Measurements from ENCODE around the gene LAT.
A peak's percentile ranks its signal among the peaks of the same experiment; 100 is the strongest.
"Not testable (repeated sequence)": the region's sequence is repeated elsewhere in the genome, so short reads cannot be mapped to it uniquely, and the experiment has no call there.

LAT gene

GRCh38 chr16:28958836-28959235, 26.0 kb upstream of the LAT start:
- no peak overlapping the region for H3K4me3 Mint-ChIP-seq
- H3K4me1 Mint-ChIP-seq (ENCODE audit: low read depth in 2 of 2): peaks cover 7 to 16% of the 10 kb centered on the region in 2 donors
- H3K27ac Mint-ChIP-seq: no peak overlapping the region
- no peaks in the 10 kb centered on the region for H3K9me3 Mint-ChIP-seq
- H3K27me3 Mint-ChIP-seq: no peaks in the 10 kb centered on the region
- H3K36me3 Mint-ChIP-seq (ENCODE audit: insufficient read depth): peaks cover 70% of the 10 kb centered on the region
- ATAC-seq (replicated peaks): no peak
- no peak for DNase-seq

GRCh38 chr16:28964072-28964471, 20.8 kb upstream of the LAT start:
- H3K4me1 Mint-ChIP-seq (ENCODE audit: low read depth in 2 of 2): peaks cover 1 to 3% of the 10 kb centered on the region in 2 donors

GRCh38 chr16:28964496-28964895, 20.4 kb upstream of the LAT start:
- Mint-ChIP-seq H3K9me3 (no peaks in the 10 kb centered on the region), H3K27me3 (no peaks in the 10 kb centered on the region), H3K4me1 (ENCODE audit: low read depth in 2 of 2) (no peaks in the 10 kb centered on the region), H3K4me3 (no peak overlapping the region), H3K36me3 (ENCODE audit: insufficient read depth) (peaks cover 52% of the 10 kb centered on the region), H3K27ac (no peak overlapping the region)
- ATAC-seq (replicated peaks) (no peak), DNase-seq (no peak)

More at GRCh38 chr16:28964072-28964471, 20.8 kb upstream of the LAT start:
- Mint-ChIP-seq H3K27me3 (no peaks in the 10 kb centered on the region), H3K36me3 (ENCODE audit: insufficient read depth) (peaks cover 56% of the 10 kb centered on the region), H3K4me3 (no peak overlapping the region), H3K27ac (no peak overlapping the region), H3K9me3 (no peaks in the 10 kb centered on the region)
- DNase-seq (no peak), ATAC-seq (replicated peaks) (no peak)

DNA sequence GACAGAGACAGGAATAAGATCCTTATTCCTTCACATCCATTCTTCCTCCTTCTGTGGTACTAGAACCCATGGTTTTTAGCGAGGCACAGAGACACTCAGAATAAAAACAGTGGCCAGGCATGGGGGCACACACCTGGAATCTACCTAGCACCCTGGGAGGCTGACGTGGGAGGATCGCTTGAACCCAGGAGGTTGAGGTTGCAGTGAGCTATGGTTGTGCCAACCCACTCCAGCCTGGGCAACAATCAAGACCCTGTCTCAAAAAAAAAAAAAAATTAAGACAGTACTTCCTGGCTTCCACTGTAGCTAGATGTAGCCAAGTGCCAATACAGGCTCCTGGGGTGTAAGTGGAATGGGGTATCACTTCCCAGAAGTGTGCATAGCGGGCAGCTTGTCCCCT, 17.7 kb upstream of the LAT start:
- Mint-ChIP-seq H3K4me3 (no peak overlapping the region), H3K27me3 (no peaks in the 10 kb centered on the region), H3K36me3 (ENCODE audit: insufficient read depth) (peaks cover 37% of the 10 kb centered on the region), H3K9me3 (no peaks in the 10 kb centered on the region), H3K4me1 (ENCODE audit: low read depth in 2 of 2) (no peaks in the 10 kb centered on the region), H3K27ac (peak overlapping the region in 1 of 2 donors; percentile 44)
- ATAC-seq (replicated peaks): no peak
- DNase-seq: no peak

DNA sequence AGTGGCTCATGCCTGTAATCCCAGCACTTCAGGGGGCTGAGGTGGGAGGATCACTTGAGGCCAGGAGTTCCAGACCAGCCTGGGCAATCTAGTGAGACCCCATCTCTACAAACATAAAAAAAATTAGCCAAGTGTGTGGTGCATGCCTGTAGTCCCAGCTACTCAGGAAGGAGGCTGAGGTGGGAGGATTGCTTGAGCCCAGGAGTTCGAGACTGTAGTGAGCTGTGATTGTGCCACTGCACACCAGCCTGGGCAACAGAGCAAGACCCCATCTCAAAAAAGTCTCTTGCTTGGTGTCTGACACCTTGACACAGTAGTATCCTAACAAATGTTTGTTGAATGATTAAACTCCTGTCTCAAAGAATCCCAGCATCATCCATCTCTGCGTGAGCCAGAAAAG, 15.2 kb upstream of the LAT start:
- H3K4me3 Mint-ChIP-seq; H3K27me3 Mint-ChIP-seq; H3K9me3 Mint-ChIP-seq; DNase-seq; ATAC-seq (replicated peaks); H3K27ac Mint-ChIP-seq; H3K4me1 Mint-ChIP-seq (ENCODE audit: low read depth in 2 of 2): not testable (repeated sequence)
- H3K36me3 Mint-ChIP-seq (ENCODE audit: insufficient read depth): peaks cover 20% of the 10 kb centered on the region

DNA sequence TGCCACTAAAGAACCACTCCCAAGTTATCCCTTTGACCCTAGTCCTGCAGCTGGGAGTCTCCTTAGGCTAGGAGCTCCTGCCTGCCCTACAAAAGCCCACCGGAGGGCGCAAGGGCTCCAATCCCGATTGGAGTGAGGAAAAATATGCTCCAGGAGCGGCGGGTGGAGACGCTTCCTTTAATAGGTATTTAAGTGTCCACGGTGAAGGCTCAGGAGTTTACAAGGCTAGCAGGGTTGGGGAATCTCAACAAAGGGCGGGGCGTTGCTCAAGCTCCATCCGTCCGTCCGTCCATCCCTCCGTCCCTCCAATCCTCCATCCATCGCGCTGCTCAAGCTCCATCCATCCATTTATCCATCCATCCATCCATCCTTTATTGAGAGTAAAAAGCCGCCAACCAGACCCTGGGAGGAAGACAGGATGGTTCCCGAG, 10.8 kb upstream of the LAT start:
- DNase-seq (no peak), ATAC-seq (replicated peaks) (peak; percentile 8)
- Mint-ChIP-seq H3K4me3 (peak overlapping the region; percentile 98 to 99), H3K4me1 (ENCODE audit: low read depth in 2 of 2) (peaks cover 30 to 33% of the 10 kb centered on the region in 2 donors), H3K27ac (peak overlapping the region; percentile 98), H3K36me3 (ENCODE audit: insufficient read depth) (peaks cover 6% of the 10 kb centered on the region), H3K9me3 (no peaks in the 10 kb centered on the region), H3K27me3 (no peaks in the 10 kb centered on the region)

DNA sequence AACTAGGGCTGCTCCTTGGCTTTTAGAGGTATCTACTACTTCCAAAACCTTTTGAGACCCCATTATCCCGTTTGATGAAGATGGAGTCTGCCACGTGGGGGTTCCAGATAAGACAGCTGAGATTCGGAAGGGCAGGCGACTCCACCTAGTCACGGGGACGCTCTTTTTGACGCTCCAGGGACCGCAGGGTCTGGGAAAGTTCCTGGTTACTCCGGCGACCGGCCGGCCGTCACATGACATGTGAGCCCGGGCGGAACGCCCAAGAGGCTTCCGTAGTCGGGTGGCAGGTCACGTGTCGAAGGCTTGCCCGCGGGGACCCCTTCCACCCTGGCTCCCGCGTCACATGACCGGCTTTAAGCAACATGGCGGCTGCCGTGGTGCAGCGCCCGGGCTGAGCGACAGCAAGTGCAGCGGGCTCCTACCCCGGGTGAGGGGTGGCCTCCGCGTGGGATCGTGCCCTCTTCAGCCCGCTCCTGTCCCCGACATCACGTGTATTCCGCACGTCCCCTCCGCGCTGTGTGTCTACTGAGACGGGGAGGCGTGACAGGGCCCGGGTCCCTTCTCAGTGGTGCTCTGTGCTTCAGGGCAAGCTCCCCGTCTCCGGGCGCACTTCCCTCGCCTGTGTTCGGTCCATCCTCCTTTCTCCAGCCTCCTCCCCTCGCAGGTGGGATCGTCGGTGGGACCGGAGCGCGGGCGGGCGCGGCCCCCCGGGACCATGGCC, 10.3 kb upstream of the LAT start, which contains the start of gene SPNS1:
SPNS1 (plus strand) TSS at position 342 of the 721 bp plus-strand sequence; CDS start at position 716, 374 bp downstream.
- ATAC-seq (replicated peaks): peak; percentile 95
- H3K9me3 Mint-ChIP-seq: no peaks in the 10 kb centered on the region
- peak; percentile 80 to 85 (median 83) for DNase-seq
- H3K4me3 Mint-ChIP-seq: peak within 1 kb of the TSS; percentile 98 to 99
- H3K36me3 Mint-ChIP-seq (ENCODE audit: insufficient read depth): peaks cover 9% of the 10 kb centered on the region
- peaks cover 30 to 33% of the 10 kb centered on the region in 2 donors for H3K4me1 Mint-ChIP-seq (ENCODE audit: low read depth in 2 of 2)
- H3K27me3 Mint-ChIP-seq: no peaks in the 10 kb centered on the region
- peak within 1 kb of the TSS; percentile 98 for H3K27ac Mint-ChIP-seq

- Mint-ChIP-seq H3K36me3 (ENCODE audit: insufficient read depth) (peaks cover 9% of the 10 kb centered on the region), H3K27ac (peak overlapping the region; percentile 98), H3K4me3 (peak overlapping the region; percentile 98 to 99), H3K4me1 (ENCODE audit: low read depth in 2 of 2) (peaks cover 30 to 33% of the 10 kb centered on the region in 2 donors), H3K27me3 (no peaks in the 10 kb centered on the region), H3K9me3 (no peaks in the 10 kb centered on the region)
- no peak for DNase-seq
- no peak for ATAC-seq (replicated peaks)
Observed at GRCh38 chr16:28975158-28975599, 9.7 kb upstream of the LAT start.

DNA sequence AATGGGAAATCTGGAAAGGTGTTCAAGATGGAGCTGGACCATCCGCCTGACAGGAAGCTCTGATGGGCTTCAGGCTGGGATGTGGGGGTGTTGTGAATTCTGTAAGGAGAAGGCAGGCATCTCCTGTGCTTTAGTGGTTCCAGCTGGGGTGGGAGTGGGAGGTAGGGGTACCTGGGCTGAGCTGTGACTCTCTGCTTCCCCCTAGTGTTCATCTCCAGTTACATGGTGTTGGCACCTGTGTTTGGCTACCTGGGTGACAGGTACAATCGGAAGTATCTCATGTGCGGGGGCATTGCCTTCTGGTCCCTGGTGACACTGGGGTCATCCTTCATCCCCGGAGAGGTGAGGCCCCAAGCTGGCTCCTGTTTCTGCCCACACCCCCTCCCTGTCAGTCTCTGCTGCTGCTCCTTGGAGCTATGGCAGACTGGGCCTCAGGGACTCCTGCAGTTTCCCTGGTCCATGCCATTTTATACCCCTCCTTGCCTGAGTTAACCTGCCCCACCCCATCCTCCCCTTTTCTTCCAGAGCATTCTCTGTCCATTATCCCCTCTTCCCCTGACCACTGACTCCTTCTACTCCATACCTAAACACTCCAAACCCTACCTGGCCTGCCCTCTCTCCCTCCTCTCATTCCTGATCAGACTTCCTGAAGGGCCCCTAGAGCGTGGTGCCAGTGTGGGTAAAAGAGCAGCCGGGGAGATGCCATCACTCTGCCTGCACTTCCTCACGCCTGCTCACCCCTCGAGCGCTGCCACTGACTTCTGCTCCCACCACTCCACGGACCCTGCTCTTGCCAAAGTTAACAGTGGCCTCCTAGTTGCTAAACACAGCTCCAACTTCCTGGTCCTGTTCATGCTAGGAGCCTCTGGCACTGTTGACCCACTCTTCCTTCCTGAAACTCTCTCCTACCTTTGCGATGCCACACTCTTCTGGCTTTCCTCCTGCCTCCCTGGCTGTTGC, 6.9 kb upstream of the LAT start:
- Mint-ChIP-seq H3K4me1 (ENCODE audit: low read depth in 2 of 2) (peaks cover 33 to 36% of the 10 kb centered on the region in 2 donors), H3K27me3 (no peaks in the 10 kb centered on the region), H3K36me3 (ENCODE audit: insufficient read depth) (peaks cover 24% of the 10 kb centered on the region), H3K4me3 (no peak overlapping the region), H3K9me3 (no peaks in the 10 kb centered on the region), H3K27ac (no peak overlapping the region)
- DNase-seq (no peak), ATAC-seq (replicated peaks) (no peak)

DNA sequence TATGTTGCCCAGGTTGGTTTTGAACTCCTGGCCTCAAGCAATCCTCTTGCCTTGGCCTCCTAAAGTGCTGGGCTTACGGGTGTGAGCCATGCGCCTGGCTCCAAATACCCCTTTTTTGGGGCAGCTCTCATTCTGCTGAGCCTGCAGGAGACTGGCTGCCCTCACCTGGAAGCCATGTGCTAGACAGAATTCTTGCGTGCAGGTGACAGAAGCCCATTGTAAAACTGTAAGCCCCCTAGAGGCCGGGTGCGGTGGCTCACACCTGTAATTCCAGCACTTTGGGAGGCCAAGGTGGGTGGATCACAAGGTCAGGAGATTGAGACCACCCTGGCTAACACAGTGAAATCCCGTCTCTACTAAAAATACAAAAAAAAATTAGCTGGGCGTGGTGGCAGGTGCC, 4.5 kb upstream of the LAT start:
- not testable (repeated sequence) for ATAC-seq (replicated peaks); H3K27me3 Mint-ChIP-seq; H3K9me3 Mint-ChIP-seq; H3K4me3 Mint-ChIP-seq; DNase-seq
- Mint-ChIP-seq H3K4me1 (ENCODE audit: low read depth in 2 of 2) (peaks cover 37 to 41% of the 10 kb centered on the region in 2 donors), H3K27ac (peak overlapping the region in 1 of 2 donors; percentile 77), H3K36me3 (ENCODE audit: insufficient read depth) (peaks cover 19% of the 10 kb centered on the region)

DNA sequence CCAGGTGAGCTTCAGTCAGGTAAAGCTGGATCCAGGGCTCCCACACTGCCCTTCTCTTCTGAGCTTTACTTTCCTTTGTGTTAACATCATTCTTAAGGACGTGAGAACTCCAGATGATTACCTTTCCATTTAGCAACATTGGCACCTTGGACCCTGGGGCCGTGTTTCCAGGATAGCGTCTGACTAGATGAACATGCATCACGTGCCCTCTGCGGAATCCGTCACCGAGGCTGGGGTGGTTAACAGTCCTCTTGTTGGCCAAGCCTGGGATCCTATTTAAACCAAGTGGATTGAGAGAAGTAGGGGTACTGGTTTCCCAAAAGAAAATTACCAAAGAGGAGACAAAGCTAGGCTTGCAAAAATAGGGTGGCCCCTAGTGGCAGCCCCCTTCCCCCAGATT, 3.9 kb upstream of the LAT start:
- no peak for DNase-seq
- ATAC-seq (replicated peaks): no peak
- H3K27me3 Mint-ChIP-seq: no peaks in the 10 kb centered on the region
- no peak overlapping the region for H3K27ac Mint-ChIP-seq
- H3K36me3 Mint-ChIP-seq (ENCODE audit: insufficient read depth): peaks cover 24% of the 10 kb centered on the region
- H3K4me3 Mint-ChIP-seq: no peak overlapping the region
- no peaks in the 10 kb centered on the region for H3K9me3 Mint-ChIP-seq
- peaks cover 37 to 41% of the 10 kb centered on the region in 2 donors for H3K4me1 Mint-ChIP-seq (ENCODE audit: low read depth in 2 of 2)

- Mint-ChIP-seq H3K4me1 (ENCODE audit: low read depth in 2 of 2) (peaks cover 41 to 44% of the 10 kb centered on the region in 2 donors), H3K4me3 (no peak overlapping the region), H3K36me3 (ENCODE audit: insufficient read depth) (peaks cover 27% of the 10 kb centered on the region), H3K27ac (peak overlapping the region in 1 of 2 donors; percentile 68), H3K9me3 (no peaks in the 10 kb centered on the region), H3K27me3 (no peaks in the 10 kb centered on the region)
- no peak for DNase-seq
- ATAC-seq (replicated peaks): no peak
Observed at GRCh38 chr16:28981517-28981916, 3.3 kb upstream of the LAT start.

GRCh38 chr16:28982418-28982817, 2.4 kb upstream of the LAT start:
- H3K4me1 Mint-ChIP-seq (ENCODE audit: low read depth in 2 of 2): peaks cover 44 to 46% of the 10 kb centered on the region in 2 donors
- H3K27me3 Mint-ChIP-seq: no peaks in the 10 kb centered on the region
- DNase-seq (no peak), ATAC-seq (replicated peaks) (no peak)
- H3K9me3 Mint-ChIP-seq: peaks cover 4 to 6% of the 10 kb centered on the region in 2 donors
- H3K36me3 Mint-ChIP-seq (ENCODE audit: insufficient read depth): peaks cover 36% of the 10 kb centered on the region
- H3K27ac Mint-ChIP-seq: peak overlapping the region; percentile 68 to 97
- H3K4me3 Mint-ChIP-seq: no peak overlapping the region
